Skin of body (tissue), 3 donors: ENCODE measurements around the gene TMEM131. TPM values are rescaled to one million over a fixed set of nuclear protein-coding genes. Genes with fewer than 3 reads are reported as not detected.
"Not testable (repeated sequence)": the region's sequence is repeated elsewhere in the genome, so short reads cannot be mapped to it uniquely, and the experiment has no call there.

Experiments used
- DNase-seq: peaks from one replicate; lab custom pipeline; 2025; lab: John Stamatoyannopoulos, UW
- small RNA-seq: library from RNA; depleted of rRNA; stranded (forward); fragments of <200 nt; gene quantifications from one replicate; pipeline ENCODE3, GENCODE V24; 2014; ENCODE audit warnings: low replicate concordance
- total RNA-seq: library from RNA; depleted of rRNA; stranded (reverse); fragments of >200 nt; gene quantifications from one replicate; pipeline ENCODE4 v1.2.3, GENCODE V29; 2014

TMEM131 gene
- total RNA-seq, 1 donor from 2014 or later, result 44.8 TPM

DNA sequence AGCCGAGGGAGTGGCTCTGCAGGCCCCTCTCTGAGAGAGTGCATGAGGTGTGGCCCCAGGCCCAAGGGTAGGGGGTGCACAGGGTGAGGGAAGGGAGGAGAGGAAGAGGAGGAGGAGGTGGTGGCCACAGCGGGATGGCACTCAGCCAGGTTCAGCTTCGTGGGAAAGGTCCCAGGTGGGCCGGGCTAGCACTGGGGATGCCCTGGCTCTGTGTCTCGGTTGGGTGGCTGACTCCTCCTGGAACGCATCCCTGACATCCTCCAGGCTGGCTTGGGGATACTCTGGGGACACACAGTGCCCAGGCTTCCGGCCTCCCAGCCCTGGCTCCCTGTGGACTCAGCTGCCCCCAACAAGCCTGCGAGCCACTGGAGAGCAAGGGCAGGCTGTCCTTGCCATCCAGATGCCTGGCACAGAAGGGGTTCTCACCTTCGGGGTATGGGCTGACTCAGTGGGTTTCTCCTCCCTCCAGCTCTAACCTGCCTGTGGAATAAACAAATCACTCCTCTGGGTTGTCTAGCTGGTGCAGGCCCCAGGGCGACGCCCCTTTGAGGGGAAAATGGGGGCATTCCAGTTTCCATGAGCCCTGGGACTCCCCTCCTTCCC is 283.0 kb downstream of the TMEM131 start:
- no peak for DNase-seq

DNA sequence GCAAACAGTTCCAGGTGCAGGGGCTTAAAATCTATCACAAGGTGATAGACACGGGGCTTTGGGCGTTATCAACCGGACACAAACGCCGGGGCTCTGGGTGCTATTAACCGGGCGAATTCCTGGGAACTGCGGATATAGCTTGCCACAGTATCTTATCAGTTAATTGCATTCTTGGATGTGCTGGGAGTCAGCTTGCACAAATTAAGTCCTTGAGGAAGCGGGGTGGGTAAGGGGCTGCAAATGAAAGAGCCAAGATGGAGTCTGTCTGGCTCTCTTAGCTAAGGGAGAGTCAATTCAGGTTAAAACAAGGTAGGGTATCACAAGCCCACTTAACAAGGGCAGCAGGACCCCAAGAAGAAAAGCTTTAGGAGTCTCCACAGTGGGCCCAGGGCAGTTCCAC is 283.6 kb downstream of the TMEM131 start:
- DNase-seq, result not testable (repeated sequence)

DNA sequence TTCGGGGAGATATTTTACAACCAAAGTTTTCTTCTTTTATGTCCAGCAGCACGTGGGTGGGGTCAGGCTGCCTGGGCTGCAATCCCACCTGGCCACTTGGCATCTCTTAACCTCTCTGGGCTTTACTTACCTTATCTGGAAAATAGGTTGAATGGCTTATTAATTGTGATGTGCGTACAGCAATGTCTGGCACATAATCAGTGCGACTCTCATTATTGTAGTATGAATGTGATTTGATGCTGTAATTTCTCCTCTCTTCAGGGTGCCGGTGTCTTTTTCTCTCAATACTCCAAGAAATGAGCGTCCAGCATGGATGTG is 284.4 kb downstream of the TMEM131 start:
- DNase-seq, result no peak

DNA sequence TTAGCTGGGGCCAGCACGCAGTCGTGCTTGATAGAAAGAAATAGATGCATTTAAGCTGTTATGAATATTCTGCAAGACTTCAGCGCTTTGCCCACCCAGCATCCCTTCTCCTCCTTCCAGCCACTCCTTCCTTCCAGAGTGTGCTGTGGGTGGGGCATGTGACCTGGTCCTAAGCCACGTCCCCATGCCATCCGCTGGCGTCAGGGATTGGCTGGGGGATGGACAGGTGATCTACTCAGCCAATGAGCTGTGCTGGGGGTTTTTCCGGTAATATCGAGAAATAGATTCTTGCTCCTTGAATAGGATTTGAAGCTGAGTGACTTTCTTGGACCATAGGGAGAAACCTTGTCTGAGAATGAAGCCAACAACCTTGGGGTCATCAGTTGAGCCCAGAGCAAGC is 287.1 kb downstream of the TMEM131 start:
- no peak for DNase-seq

DNA sequence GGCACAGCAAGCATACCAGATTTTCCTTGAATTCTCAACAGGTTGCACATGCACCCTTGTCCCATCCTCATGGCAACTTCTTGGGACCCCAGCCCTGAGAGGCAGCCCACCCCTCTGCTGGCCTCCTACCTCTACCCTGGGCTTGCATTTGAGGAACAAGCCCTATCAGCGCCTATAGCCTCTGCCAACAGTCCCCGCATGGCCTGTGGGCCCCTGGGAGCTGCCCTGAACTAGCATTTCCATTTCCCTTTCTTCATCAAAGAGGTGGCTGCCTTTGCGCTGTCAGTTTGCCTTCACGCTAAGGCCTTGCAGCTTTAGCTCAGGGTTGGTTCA is 287.7 kb downstream of the TMEM131 start:
- DNase-seq, result no peak

DNA sequence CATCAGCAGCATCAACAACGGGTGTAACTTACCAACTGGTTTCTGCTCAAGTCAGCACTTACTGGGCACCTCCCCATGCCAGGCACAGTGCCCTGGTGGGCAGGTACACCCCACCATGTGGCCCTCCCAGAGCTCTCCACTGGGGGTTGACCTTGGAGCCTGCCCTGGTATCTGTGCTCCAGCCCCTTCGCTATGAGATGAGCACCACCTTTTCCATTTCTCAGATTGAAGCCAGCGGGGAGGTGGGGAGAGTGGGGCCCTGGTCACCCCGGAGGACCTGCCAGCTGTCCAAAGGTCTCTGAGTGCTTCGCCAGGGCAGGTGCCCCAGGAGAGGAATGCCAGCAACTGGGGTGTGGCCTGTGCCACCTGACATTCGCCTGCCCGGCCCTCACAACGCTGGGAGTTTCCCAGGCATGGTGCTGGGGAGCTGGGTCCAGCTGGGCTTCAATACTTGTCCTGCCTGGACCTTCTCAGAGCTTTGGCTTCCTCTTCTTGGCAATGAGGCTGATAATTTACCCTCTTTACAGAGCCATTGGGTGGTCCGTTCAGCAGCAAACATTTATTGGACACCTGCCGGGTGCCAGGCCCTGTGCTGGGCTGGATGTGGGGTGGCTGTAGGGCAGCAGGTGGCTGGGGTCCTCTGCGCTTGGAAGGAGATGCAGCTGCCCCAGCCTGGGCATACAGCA is 288.2 kb downstream of the TMEM131 start:
- no peak for DNase-seq

DNA sequence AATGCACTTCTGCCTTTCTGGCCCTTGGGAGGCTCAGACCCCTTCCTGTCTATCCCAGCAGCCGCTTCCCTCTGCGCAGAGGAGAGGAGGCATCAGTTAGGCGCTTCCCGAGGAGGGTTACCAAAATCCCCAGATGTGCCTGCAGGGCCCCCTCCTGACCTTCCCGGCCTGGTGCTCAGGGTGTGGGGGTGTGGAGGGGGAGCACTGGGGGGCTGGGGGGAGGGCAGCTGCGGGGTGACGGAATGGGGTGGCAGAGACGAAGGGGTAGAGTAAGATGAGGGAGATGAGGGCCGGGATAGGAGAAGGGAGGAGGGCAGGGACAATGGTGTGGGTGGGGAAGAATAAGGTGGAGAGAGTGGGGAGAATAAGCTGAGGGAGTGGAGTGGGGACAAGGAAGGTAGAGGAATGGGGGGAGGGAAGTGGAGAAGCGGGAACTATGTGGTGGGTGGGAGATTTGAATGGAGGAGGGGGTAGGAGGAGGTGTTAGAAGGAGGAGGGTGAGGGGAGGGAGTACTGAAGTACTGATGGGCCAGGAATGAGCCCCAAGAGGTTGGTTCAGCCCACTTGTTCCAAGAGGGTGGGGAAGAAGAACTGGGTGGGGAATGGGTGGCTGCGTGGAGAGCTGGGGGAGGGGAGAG is 288.9 kb downstream of the TMEM131 start:
- no peak for DNase-seq

Small RNA genes within 50 kb of the gene (small RNA-seq; reads per million reads assigned to genes)
- gene HMGN1P36 (not detected), gene RNU7-96P (not detected)

Other genes starting within 250 kb of the TMEM131 start
- not detected for gene VWA3B, start 91.2 kb upstream of the TMEM131 start, total RNA-seq